Suprapubic skin (tissue), 4 donors: Measurements from ENCODE around the gene INPP5A. TPM values are rescaled to one million over a fixed set of nuclear protein-coding genes. Genes with fewer than 3 reads are reported as not detected.
"Not testable (repeated sequence)": the region's sequence is repeated elsewhere in the genome, so short reads cannot be mapped to it uniquely, and the experiment has no call there.

Experiments
- DNase-seq, 2 donors: peaks; one replicate each; pipeline ENCODE4 v3.0.0-alpha.2; 2019; ENCODE audit warnings: low spot score in 2 of 2
- H3K27ac ChIP-seq: fragments of 200-600 bp; sonication (generic); one replicate; pipeline ENCODE4 v1.5.1; 2019
- H3K27me3 ChIP-seq: fragments of 200-600 bp; sonication (generic); one replicate; pipeline ENCODE4 v1.5.1; 2019
- H3K36me3 ChIP-seq: fragments of 200-600 bp; sonication (generic); one replicate; pipeline ENCODE4 v1.5.1; 2019
- H3K4me1 ChIP-seq: fragments of 200-600 bp; sonication (generic); one replicate; pipeline ENCODE4 v1.5.1; 2019
- H3K4me3 ChIP-seq: fragments of 200-600 bp; sonication (generic); one replicate; pipeline ENCODE4 v1.5.1; 2019; ENCODE audit warnings: mild to moderate bottlenecking
- H3K9me3 ChIP-seq: fragments of 200-600 bp; sonication (generic); one replicate; pipeline ENCODE4 v1.5.1; 2019
- EP300 ChIP-seq: sonication (generic); formaldehyde crosslinking; IDR thresholded peaks from one replicate; pipeline ENCODE4 v1.6.1; 2017; ENCODE audit warnings: antibody characterized with exemption
- POLR2A ChIP-seq, 2 donors: fragments of 450-650 bp; IDR thresholded peaks; one replicate each; pipeline ENCODE4 v1.6.1; 2017; ENCODE audit warnings: antibody characterized with exemption in 2 of 2, mild to moderate bottlenecking in 2 of 2, moderate library complexity in 2 of 2
- POLR2AphosphoS5 ChIP-seq, 3 donors: sonication (generic); formaldehyde crosslinking; IDR thresholded peaks; one replicate each; pipeline ENCODE4 v1.6.1; 2017; ENCODE audit warnings: antibody characterized with exemption in 3 of 3
- WGBS: methylation state at CpG from one replicate; pipeline ENCODE4 v1.1.5; 2018; 5-methylcytosine and 5-hydroxymethylcytosine counted together
- total RNA-seq, 4 donors: library from RNA; depleted of rRNA; stranded (reverse); fragments of >200 nt; gene quantifications; one replicate each; pipeline ENCODE4 v1.1.0, GENCODE V29; 2016
- TF ChIP-seq, protein P1 (sequence below), 2 donors: fragments of 200-600 bp in 1 of 2; fragments of 450-650 bp in 1 of 2; sonication (generic) in 1 of 2; IDR thresholded peaks; one replicate each; pipeline ENCODE4 v1.5.1; 2016 to 2019; ENCODE audit warnings: antibody characterized with exemption in 2 of 2, mild to moderate bottlenecking in 1 of 2, moderate library complexity in 1 of 2

The INPP5A gene
- total RNA-seq, 4 donors from 2014 or later, result 28.1 to 39.1 (median 32.3) TPM

DNA sequence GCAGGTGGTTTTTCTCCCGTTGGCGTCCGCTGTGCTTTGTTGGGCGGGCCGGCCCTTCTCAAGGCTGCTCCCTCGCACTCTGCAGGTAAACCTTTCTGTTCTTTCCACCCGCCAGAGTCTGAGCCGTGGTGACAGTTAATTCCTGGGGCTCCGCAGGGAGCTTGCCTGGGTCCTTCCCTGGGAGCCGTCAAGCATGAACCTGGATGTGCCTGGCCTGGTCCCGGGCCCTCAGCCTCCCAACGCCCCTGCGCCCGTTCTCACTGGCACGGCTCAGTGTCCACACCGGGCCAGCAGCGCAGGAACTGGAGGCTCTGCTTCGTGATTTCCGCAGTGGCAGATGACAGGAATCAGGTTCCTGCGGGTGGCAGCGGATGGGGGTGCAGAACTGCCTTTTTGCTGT is 259.3 kb downstream of the INPP5A start:
- DNase-seq, result no peak
- Histone ChIP-seq H3K4me1 (no peaks in the 10 kb centered on the region), H3K36me3 (no peaks in the 10 kb centered on the region), H3K27me3 (peaks cover 37% of the 10 kb centered on the region), H3K4me3 (no peak overlapping the region), H3K9me3 (no peaks in the 10 kb centered on the region), H3K27ac (no peak overlapping the region)
- TF ChIP-seq POLR2AphosphoS5 (IDR thresholded peaks at IDR 0.05) (no peak), EP300 (no peak), POLR2A (IDR thresholded peaks at IDR 0.05) (no peak)
- TF ChIP-seq, protein P1, sequence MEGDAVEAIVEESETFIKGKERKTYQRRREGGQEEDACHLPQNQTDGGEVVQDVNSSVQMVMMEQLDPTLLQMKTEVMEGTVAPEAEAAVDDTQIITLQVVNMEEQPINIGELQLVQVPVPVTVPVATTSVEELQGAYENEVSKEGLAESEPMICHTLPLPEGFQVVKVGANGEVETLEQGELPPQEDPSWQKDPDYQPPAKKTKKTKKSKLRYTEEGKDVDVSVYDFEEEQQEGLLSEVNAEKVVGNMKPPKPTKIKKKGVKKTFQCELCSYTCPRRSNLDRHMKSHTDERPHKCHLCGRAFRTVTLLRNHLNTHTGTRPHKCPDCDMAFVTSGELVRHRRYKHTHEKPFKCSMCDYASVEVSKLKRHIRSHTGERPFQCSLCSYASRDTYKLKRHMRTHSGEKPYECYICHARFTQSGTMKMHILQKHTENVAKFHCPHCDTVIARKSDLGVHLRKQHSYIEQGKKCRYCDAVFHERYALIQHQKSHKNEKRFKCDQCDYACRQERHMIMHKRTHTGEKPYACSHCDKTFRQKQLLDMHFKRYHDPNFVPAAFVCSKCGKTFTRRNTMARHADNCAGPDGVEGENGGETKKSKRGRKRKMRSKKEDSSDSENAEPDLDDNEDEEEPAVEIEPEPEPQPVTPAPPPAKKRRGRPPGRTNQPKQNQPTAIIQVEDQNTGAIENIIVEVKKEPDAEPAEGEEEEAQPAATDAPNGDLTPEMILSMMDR (IDR thresholded peaks at IDR 0.05), result no peak
- WGBS, result 82% methylated on average over 17 of the region's 21 CpGs

DNA sequence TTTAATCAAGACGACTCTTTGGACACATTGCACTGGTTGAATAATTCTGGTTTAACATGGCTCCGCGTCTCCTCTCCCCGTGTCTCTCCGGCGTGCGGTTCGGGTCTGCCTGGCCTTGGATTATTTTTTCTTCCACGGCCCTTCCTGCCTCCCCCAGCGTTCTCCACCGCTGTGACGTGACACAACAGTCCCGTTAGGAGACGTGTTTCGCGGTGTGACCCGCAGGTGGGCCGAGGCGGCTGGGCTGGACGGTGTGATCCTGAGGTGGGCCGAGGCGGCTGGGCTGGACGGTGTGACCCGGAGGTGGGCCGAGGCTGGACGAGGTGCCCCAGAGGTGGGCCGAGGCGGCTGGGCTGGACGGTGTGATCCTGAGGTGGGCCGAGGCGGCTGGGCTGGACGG is 260.4 kb downstream of the INPP5A start:
- WGBS, result 93% methylated on average over 22 of the region's 32 CpGs
- H3K27ac ChIP-seq, H3K4me1 ChIP-seq: not testable (repeated sequence)

DNA sequence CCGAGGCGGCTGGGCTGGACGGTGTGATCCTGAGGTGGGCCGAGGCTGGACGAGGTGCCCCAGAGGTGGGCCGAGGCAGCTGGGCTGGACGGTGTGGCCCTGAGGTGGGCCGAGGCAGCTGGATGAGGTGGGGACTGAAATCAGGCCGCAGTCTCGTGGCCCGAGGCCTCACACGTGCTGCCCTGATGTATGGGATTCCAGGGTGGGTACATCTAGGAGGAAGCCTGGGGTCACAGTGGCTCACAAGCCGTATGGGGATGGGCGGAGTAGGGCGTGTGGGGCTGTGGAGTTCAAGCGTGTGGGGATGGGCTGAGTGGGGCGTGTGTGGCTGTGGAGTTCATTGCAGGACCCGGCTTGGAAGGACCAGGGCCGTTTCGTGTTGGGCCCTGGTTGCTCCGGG is 260.8 kb downstream of the INPP5A start:
- no peaks in the 10 kb centered on the region for H3K4me1 ChIP-seq
- 86% methylated on average over 9 of the region's 21 CpGs for WGBS
- no peak for DNase-seq
- TF ChIP-seq POLR2AphosphoS5 (IDR thresholded peaks at IDR 0.05) (no peak), POLR2A (IDR thresholded peaks at IDR 0.05) (no peak), EP300 (no peak)
- TF ChIP-seq, protein P1 (IDR thresholded peaks at IDR 0.05), result no peak
- H3K4me3 ChIP-seq, result no peak overlapping the region
- H3K27ac ChIP-seq, result no peak overlapping the region
- H3K36me3 ChIP-seq, result no peaks in the 10 kb centered on the region
- H3K9me3 ChIP-seq, result no peaks in the 10 kb centered on the region
- H3K27me3 ChIP-seq, result peaks cover 29% of the 10 kb centered on the region

More for the DNA sequence above, 260.4 kb downstream of the INPP5A start:
- H3K9me3 ChIP-seq, H3K4me3 ChIP-seq, DNase-seq, H3K36me3 ChIP-seq: not testable (repeated sequence)
- peaks cover 33% of the 10 kb centered on the region for H3K27me3 ChIP-seq

- Histone ChIP-seq H3K9me3 (no peaks in the 10 kb centered on the region), H3K4me3 (no peak overlapping the region), H3K27me3 (peaks cover 24% of the 10 kb centered on the region), H3K36me3 (no peaks in the 10 kb centered on the region), H3K4me1 (no peaks in the 10 kb centered on the region), H3K27ac (no peak overlapping the region)
- 74% methylated on average over 11 of the region's 15 CpGs for WGBS
- DNase-seq, result no peak
- TF ChIP-seq EP300, result no peak
- no peak for TF ChIP-seq POLR2A (IDR thresholded peaks at IDR 0.05)
- TF ChIP-seq, protein P1 (IDR thresholded peaks at IDR 0.05), result no peak
- no peak for TF ChIP-seq POLR2AphosphoS5 (IDR thresholded peaks at IDR 0.05)
Observed at GRCh38 chr10:132798876-132799275, 261.3 kb downstream of the INPP5A start.

DNA sequence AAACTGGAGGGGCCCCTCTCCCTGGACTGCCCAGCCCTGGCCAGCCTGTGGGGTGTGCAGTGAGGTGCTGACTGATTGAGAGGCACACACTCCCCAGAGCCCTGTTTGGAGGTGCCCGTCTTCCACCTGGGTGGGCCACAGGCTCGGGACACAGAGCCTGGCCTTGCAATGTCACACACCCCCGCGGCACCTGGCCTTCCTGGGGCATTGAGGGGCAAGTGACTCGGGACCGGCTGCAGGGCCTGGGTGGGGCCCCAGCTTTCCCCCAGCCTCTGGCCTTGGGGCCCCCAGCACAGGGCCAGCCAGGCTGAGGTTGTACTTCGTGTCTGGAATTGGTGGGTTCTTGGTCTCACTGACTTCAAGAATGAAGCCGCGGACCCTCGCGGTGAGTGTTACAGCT is 262.3 kb downstream of the INPP5A start:
- H3K27ac ChIP-seq, result no peak overlapping the region
- H3K27me3 ChIP-seq, result peaks cover 19% of the 10 kb centered on the region
- TF ChIP-seq, protein P1 (IDR thresholded peaks at IDR 0.05), result no peak
- TF ChIP-seq EP300 (no peak), POLR2A (IDR thresholded peaks at IDR 0.05) (no peak), POLR2AphosphoS5 (IDR thresholded peaks at IDR 0.05) (no peak)
- H3K9me3 ChIP-seq, result no peaks in the 10 kb centered on the region
- H3K4me3 ChIP-seq, result no peak overlapping the region
- no peak for DNase-seq
- WGBS, result 98% methylated on average over 7 of the region's 11 CpGs
- H3K36me3 ChIP-seq, result no peaks in the 10 kb centered on the region
- H3K4me1 ChIP-seq, result no peaks in the 10 kb centered on the region

- Histone ChIP-seq H3K4me3 (no peak overlapping the region), H3K27me3 (peaks cover 20% of the 10 kb centered on the region), H3K36me3 (no peaks in the 10 kb centered on the region), H3K9me3 (no peaks in the 10 kb centered on the region), H3K4me1 (no peaks in the 10 kb centered on the region), H3K27ac (no peak overlapping the region)
- no peak for DNase-seq
- WGBS, result 68% methylated on average over 3 of the region's 8 CpGs
- TF ChIP-seq POLR2AphosphoS5 (IDR thresholded peaks at IDR 0.05), result no peak
- TF ChIP-seq EP300, result no peak
- TF ChIP-seq POLR2A (IDR thresholded peaks at IDR 0.05), result no peak
- TF ChIP-seq, protein P1 (IDR thresholded peaks at IDR 0.05), result no peak
Observed at GRCh38 chr10:132802048-132802447, 264.5 kb downstream of the INPP5A start.
